HCT116 (cell line): ENCODE measurements around the gene NEURL1. TPM values are rescaled to one million over a fixed set of nuclear protein-coding genes. Genes with fewer than 3 reads are reported as not detected.

Experiments used
- ATAC-seq: fragments of 200-7000 bp; cut with Tn5 transposase; 2 replicates; pipeline ENCODE4 v1.9.1; 2020; ENCODE audit warnings: mild to moderate bottlenecking, moderate library complexity
- BruUV-seq: library from RNA; stranded (reverse); fragments of 400-500 nt; replicated peaks from 2 replicates; lab custom pipeline; 2021; lab: Mats Ljungman, UMichigan
- CTCF ChIA-PET: fragments of 300-600 bp; sonication (Branson Sonifier 250); formaldehyde crosslinking; loops from one replicate; lab custom pipeline; 2021; ENCODE audit warnings: antibody characterized with exemption; lab: Charles Lee
- POLR2A ChIA-PET: fragments of 300-600, 350-600 bp; sonication (Branson Sonifier 250); formaldehyde crosslinking; loops from one replicate; lab custom pipeline; 2021; ENCODE audit warnings: antibody characterized with exemption; lab: Charles Lee
- RAD21 ChIA-PET, 2 experiments: fragments of 300-600 bp; sonication (Branson Sonifier 250); formaldehyde crosslinking; loops; one replicate each; lab custom pipeline; 2023; ENCODE audit warnings: low total read pairs in 2 of 2; ENCODE audit not compliant: uncharacterized antibody in 2 of 2, unreplicated experiment in 2 of 2, low non-redundant PET in 1 of 2; lab: Charles Lee
- DNase-seq: peaks from one replicate; pipeline ENCODE4 v3.0.0-alpha.2; 2010; ENCODE audit warnings: low read depth, low spot score
- H2AFZ ChIP-seq: fragments of 200-600 bp; shearing (Covaris generic), sonication (generic); 2 replicates; pipeline ENCODE4 v1.6.1; 2017; ENCODE audit warnings: low read depth, mixed run types, mixed read lengths, antibody characterized with exemption, low read length; ENCODE audit not compliant: poor library complexity, severe bottlenecking
- H3K27ac ChIP-seq: 2 replicates; pipeline ENCODE4 v1.5.1; 2012; ENCODE audit warnings: low read depth, low read length
- H3K27me3 ChIP-seq: fragments of 200-600 bp; sonication (generic); 2 replicates; pipeline ENCODE4 v1.6.1; 2016; ENCODE audit warnings: mixed run types, low read length, mixed read lengths; ENCODE audit not compliant: insufficient read depth
- H3K36me3 ChIP-seq, 2 experiments: fragments of 200-500 bp in 1 of 2; fragments of 200-600 bp in 1 of 2; sonication (Bioruptor generic) in 1 of 2; sonication (generic) in 1 of 2; 2 replicates each; pipeline versions ENCODE4 v1.5.1 to v1.6.1; 2014 to 2016; ENCODE audit warnings: low read length in 2 of 2, inconsistent platforms in 1 of 2, mixed read lengths in 1 of 2, mixed run types in 1 of 2; ENCODE audit not compliant: insufficient read depth in 2 of 2, control insufficient read depth in 1 of 2
- H3K4me1 ChIP-seq, 2 experiments: fragments of 200-600 bp in 1 of 2; sonication (generic) in 1 of 2; 2 replicates each; pipeline versions ENCODE4 v1.5.1 to v1.6.1; 2012 to 2017; ENCODE audit warnings: low read length in 2 of 2, inconsistent platforms in 1 of 2, mild to moderate bottlenecking in 1 of 2, mixed read lengths in 1 of 2, mixed run types in 1 of 2, moderate library complexity in 1 of 2; ENCODE audit not compliant: insufficient read depth in 2 of 2, control insufficient read depth in 1 of 2
- H3K4me2 ChIP-seq: fragments of 200-600 bp; sonication (generic); 2 replicates; pipeline ENCODE4 v1.6.1; 2017; ENCODE audit warnings: mixed run types, low read length, mixed read lengths
- H3K4me3 ChIP-seq, 2 experiments: fragments of 200-600 bp in 1 of 2; sonication (generic) in 1 of 2; replicated peaks in 1 of 2; 2 replicates each; pipeline ENCODE4 v1.5.1; 2011 to 2016; ENCODE audit warnings: low read length in 2 of 2, control low read depth in 1 of 2, low read depth in 1 of 2, mild to moderate bottlenecking in 1 of 2, mixed read lengths in 1 of 2, mixed run types in 1 of 2
- H3K79me2 ChIP-seq: fragments of 200-600 bp; sonication (generic); 2 replicates; pipeline ENCODE4 v1.6.1; 2017; ENCODE audit warnings: mild to moderate bottlenecking, mixed run types, low read length, moderate library complexity, mixed read lengths; ENCODE audit not compliant: insufficient read depth
- H3K9ac ChIP-seq: fragments of 200-600 bp; sonication (generic); 2 replicates; pipeline ENCODE4 v1.6.1; 2016; ENCODE audit warnings: low read length, mixed read lengths
- H3K9me2 ChIP-seq: fragments of 200-600 bp; sonication (generic), shearing (Covaris generic); 2 replicates; pipeline ENCODE4 v1.6.1; 2017; ENCODE audit warnings: mixed run types, mild to moderate bottlenecking, moderate library complexity; ENCODE audit not compliant: insufficient read depth
- H3K9me3 ChIP-seq, 2 experiments: fragments of 200-500 bp in 1 of 2; fragments of 200-600 bp in 1 of 2; sonication (Bioruptor generic) in 1 of 2; sonication (generic) in 1 of 2; 2 replicates each; pipeline ENCODE4 v1.6.1; 2014 to 2017; ENCODE audit warnings: low read length in 2 of 2, mixed read lengths in 2 of 2, inconsistent platforms in 1 of 2, low read depth in 1 of 2, mild to moderate bottlenecking in 1 of 2, mixed run types in 1 of 2, moderate library complexity in 1 of 2; ENCODE audit not compliant: control insufficient read depth in 1 of 2, insufficient read depth in 1 of 2
- H4K20me1 ChIP-seq: fragments of 200-600 bp; sonication (generic), shearing (Covaris generic); 2 replicates; pipeline ENCODE4 v1.6.1; 2017; ENCODE audit warnings: mixed run types, mild to moderate bottlenecking, moderate library complexity; ENCODE audit not compliant: insufficient read depth
- CBX3 ChIP-seq: IDR thresholded peaks from 2 replicates; pipeline ENCODE4 v1.6.1; 2012; ENCODE audit warnings: low read depth
- CEBPB ChIP-seq: IDR thresholded peaks from 2 replicates; pipeline ENCODE4 v1.6.1; 2012; ENCODE audit warnings: low read depth
- POLR2AphosphoS5 ChIP-seq: IDR thresholded peaks from 2 replicates; pipeline ENCODE4 v1.6.1; 2011; ENCODE audit warnings: mild to moderate bottlenecking, low read depth, low read length, moderate library complexity
- RAD21 ChIP-seq: IDR thresholded peaks from 2 replicates; pipeline ENCODE4 v1.6.1; 2012; ENCODE audit warnings: low read depth, mild to moderate bottlenecking
- TCF7L2 ChIP-seq: IDR thresholded peaks from 2 replicates; pipeline ENCODE4 v1.7.0; 2011; ENCODE audit warnings: borderline replicate concordance, inconsistent platforms; ENCODE audit not compliant: insufficient read depth, insufficient read length; ENCODE audit errors: extremely low read depth
- YY1 ChIP-seq: IDR thresholded peaks from 2 replicates; pipeline ENCODE4 v1.6.1; 2011; ENCODE audit warnings: low read length, low read depth, moderate library complexity, mild to moderate bottlenecking; ENCODE audit not compliant: insufficient replicate concordance; ENCODE audit errors: extremely low read depth
- ZFX ChIP-seq: fragments of 450-650 bp; IDR thresholded peaks from 2 replicates; pipeline ENCODE4 v1.6.1; 2017
- ZNF274 ChIP-seq: fragments of 200-500 bp; sonication (Bioruptor generic); IDR thresholded peaks from 2 replicates; pipeline ENCODE4 v1.6.1; 2014; ENCODE audit warnings: mild to moderate bottlenecking, low read depth, low read length, inconsistent platforms
- intact Hi-C: fragments of 100-400 bp; cut with micrococcal nuclease; formaldehyde crosslinking; loops from 2 replicates; pipeline ENCODE4 v1.10.0; 2022
- total RNA-seq: library from RNA; stranded (reverse); gene quantifications from one replicate; pipeline ENCODE4 v1.2.1, GENCODE V29; 2021; ENCODE audit not compliant: unreplicated experiment
- TF ChIP-seq, protein P1 (sequence below): IDR thresholded peaks from 2 replicates; pipeline ENCODE4 v1.6.1; 2011; ENCODE audit warnings: mild to moderate bottlenecking, low read length, moderate library complexity; ENCODE audit not compliant: insufficient replicate concordance; ENCODE audit errors: extremely low read depth
- TF ChIP-seq, protein P2 (sequence below): IDR thresholded peaks from 2 replicates; pipeline ENCODE4 v1.6.1; 2012
- TF ChIP-seq, protein P3 (sequence below): IDR thresholded peaks from 2 replicates; pipeline ENCODE4 v1.6.1; 2012; ENCODE audit warnings: low read depth

NEURL1 gene
- total RNA-seq, 1 experiment from 2014 or later = 1.4 TPM

DNA sequence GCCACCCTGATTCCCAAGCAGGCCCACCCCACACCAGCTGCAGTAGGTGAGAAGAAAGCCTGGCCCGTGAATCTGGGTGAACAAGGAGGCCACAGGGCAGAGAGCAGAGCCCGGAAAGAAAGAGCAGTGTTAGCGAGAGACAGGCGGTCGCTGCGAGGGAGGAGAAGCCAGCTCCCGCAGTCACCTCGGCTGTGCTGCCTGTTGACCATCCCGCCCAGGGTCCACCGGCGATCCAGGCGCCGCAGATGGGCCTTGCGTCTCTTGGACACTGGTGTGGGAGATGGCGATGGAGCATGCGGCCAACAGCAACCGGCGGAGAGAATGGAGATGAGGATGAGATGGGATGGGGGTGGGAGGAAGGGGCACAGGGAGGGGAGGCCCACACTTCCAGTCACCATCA is 128.8 kb downstream of the NEURL1 start:
- no peak for DNase-seq
- TF ChIP-seq, protein P1, sequence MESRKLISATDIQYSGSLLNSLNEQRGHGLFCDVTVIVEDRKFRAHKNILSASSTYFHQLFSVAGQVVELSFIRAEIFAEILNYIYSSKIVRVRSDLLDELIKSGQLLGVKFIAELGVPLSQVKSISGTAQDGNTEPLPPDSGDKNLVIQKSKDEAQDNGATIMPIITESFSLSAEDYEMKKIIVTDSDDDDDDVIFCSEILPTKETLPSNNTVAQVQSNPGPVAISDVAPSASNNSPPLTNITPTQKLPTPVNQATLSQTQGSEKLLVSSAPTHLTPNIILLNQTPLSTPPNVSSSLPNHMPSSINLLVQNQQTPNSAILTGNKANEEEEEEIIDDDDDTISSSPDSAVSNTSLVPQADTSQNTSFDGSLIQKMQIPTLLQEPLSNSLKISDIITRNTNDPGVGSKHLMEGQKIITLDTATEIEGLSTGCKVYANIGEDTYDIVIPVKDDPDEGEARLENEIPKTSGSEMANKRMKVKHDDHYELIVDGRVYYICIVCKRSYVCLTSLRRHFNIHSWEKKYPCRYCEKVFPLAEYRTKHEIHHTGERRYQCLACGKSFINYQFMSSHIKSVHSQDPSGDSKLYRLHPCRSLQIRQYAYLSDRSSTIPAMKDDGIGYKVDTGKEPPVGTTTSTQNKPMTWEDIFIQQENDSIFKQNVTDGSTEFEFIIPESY = no peak
- no peak for TF ChIP-seq ZNF274
- TF ChIP-seq, protein P2, sequence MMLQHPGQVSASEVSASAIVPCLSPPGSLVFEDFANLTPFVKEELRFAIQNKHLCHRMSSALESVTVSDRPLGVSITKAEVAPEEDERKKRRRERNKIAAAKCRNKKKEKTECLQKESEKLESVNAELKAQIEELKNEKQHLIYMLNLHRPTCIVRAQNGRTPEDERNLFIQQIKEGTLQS = no peak
- TF ChIP-seq RAD21 = no peak
- TF ChIP-seq, all 23 proteins: peak for 0
- ChIA-PET CTCF (no interaction called here), RAD21 (no interaction called here), POLR2A (no interaction called here)
- Histone ChIP-seq H3K79me2 (no peaks in the 10 kb centered on the region), H2AFZ (no peak overlapping the region), H3K4me1 (no peaks in the 10 kb centered on the region), H3K9me3 (no peaks in the 10 kb centered on the region), H3K27ac (no peak overlapping the region), H3K36me3 (no peaks in the 10 kb centered on the region), H3K9me2 (no peaks in the 10 kb centered on the region), H4K20me1 (no peaks in the 10 kb centered on the region), H3K9ac (no peak overlapping the region), H3K4me2 (no peak overlapping the region), H3K27me3 (no peaks in the 10 kb centered on the region), H3K4me3 (no peak overlapping the region)
- intact Hi-C loops = no loop called here
- no peak for ATAC-seq
- no TSS peak for BruUV-seq

DNA sequence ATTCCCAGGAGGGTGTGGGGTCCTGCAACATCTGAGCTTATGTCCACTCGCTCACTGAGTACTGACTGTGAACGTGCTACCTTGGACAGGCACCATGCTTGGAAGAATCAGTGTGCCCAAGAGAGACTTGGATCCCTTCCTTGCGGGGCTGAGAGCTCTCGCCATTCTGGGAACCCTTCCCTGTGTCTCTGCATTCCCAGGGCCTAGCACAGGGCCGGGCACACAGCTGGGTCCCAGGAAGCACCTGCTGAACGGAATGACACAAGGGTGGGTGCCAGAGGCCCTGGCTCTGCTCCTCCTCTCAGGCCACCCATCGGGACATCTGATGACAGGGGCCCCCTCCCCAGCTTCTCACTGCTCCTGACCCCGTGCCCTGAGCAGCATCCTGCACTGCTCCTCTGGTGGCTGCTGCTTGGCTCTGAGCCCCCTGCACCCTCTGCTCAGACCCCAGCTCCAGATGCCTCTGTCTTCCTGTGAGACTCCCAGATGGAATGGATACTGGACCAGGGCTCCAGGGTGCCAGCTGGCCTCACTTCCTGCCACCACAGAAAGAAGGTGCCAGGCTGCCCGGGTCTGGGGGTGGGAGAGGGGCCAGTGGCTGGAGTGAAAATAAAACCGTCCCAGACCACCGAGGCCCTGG is 129.6 kb downstream of the NEURL1 start:
- Histone ChIP-seq H3K27me3 (no peaks in the 10 kb centered on the region), H3K27ac (no peak overlapping the region), H3K4me2 (no peak overlapping the region), H3K36me3 (no peaks in the 10 kb centered on the region), H3K79me2 (no peaks in the 10 kb centered on the region), H3K9me2 (no peaks in the 10 kb centered on the region), H3K9me3 (no peaks in the 10 kb centered on the region), H3K9ac (no peak overlapping the region), H3K4me1 (no peaks in the 10 kb centered on the region), H2AFZ (no peak overlapping the region), H4K20me1 (no peaks in the 10 kb centered on the region), H3K4me3 (no peak overlapping the region)
- ChIA-PET POLR2A (no interaction called here), RAD21 (no interaction called here), CTCF (no interaction called here)
- ATAC-seq (no peak), DNase-seq (no peak)
- intact Hi-C loops = no loop called here
- no TSS peak for BruUV-seq
- TF ChIP-seq CBX3 (no peak), CEBPB (no peak), POLR2AphosphoS5 (no peak), TCF7L2 (no peak), YY1 (no peak), ZFX (no peak)
- TF ChIP-seq, protein P3, sequence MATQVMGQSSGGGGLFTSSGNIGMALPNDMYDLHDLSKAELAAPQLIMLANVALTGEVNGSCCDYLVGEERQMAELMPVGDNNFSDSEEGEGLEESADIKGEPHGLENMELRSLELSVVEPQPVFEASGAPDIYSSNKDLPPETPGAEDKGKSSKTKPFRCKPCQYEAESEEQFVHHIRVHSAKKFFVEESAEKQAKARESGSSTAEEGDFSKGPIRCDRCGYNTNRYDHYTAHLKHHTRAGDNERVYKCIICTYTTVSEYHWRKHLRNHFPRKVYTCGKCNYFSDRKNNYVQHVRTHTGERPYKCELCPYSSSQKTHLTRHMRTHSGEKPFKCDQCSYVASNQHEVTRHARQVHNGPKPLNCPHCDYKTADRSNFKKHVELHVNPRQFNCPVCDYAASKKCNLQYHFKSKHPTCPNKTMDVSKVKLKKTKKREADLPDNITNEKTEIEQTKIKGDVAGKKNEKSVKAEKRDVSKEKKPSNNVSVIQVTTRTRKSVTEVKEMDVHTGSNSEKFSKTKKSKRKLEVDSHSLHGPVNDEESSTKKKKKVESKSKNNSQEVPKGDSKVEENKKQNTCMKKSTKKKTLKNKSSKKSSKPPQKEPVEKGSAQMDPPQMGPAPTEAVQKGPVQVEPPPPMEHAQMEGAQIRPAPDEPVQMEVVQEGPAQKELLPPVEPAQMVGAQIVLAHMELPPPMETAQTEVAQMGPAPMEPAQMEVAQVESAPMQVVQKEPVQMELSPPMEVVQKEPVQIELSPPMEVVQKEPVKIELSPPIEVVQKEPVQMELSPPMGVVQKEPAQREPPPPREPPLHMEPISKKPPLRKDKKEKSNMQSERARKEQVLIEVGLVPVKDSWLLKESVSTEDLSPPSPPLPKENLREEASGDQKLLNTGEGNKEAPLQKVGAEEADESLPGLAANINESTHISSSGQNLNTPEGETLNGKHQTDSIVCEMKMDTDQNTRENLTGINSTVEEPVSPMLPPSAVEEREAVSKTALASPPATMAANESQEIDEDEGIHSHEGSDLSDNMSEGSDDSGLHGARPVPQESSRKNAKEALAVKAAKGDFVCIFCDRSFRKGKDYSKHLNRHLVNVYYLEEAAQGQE = no peak
